Panc1 (cell line): ENCODE results near the gene SDK1. TPM values are rescaled to one million over a fixed set of nuclear protein-coding genes. Genes with fewer than 3 reads are reported as not detected.

Experiments
- ATAC-seq: fragments of 200-7000 bp; cut with Tn5 transposase; 2 replicates; pipeline ENCODE4 v1.9.1; 2020; ENCODE audit warnings: mild to moderate bottlenecking, moderate library complexity
- BruUV-seq: library from RNA; stranded (reverse); fragments of 400-500 nt; replicated peaks from 2 replicates; lab custom pipeline; 2021; lab: Mats Ljungman, UMichigan
- CTCF ChIA-PET: fragments of 300-600 bp; sonication (Branson Sonifier 250); formaldehyde crosslinking; loops from one replicate; lab custom pipeline; 2022; ENCODE audit warnings: antibody characterized with exemption; lab: Charles Lee
- POLR2A ChIA-PET: fragments of 300-600 bp; sonication (Branson Sonifier 250); formaldehyde crosslinking; loops from one replicate; lab custom pipeline; 2022; ENCODE audit warnings: antibody characterized with exemption; lab: Charles Lee
- DNase-seq: peaks from one replicate; pipeline ENCODE4 v3.0.0-alpha.2; 2010; ENCODE audit warnings: low read depth, low spot score
- H3K27ac ChIP-seq: 2 replicates; pipeline ENCODE4 v1.5.1; 2011; ENCODE audit warnings: mild to moderate bottlenecking, low read length, inconsistent platforms
- H3K27me3 ChIP-seq: fragments of 200-500 bp; sonication (Bioruptor generic); 2 replicates; pipeline ENCODE4 v1.6.0; 2014; ENCODE audit warnings: low read length, inconsistent platforms; ENCODE audit not compliant: control insufficient read depth, insufficient read depth
- H3K36me3 ChIP-seq: fragments of 200-500 bp; sonication (Bioruptor generic); 2 replicates; pipeline ENCODE4 v1.5.1; 2014; ENCODE audit warnings: inconsistent platforms, mild to moderate bottlenecking, low read length, moderate library complexity; ENCODE audit not compliant: control insufficient read depth, insufficient read depth
- H3K4me1 ChIP-seq: 2 replicates; pipeline ENCODE4 v1.5.1; 2011; ENCODE audit warnings: inconsistent platforms, mild to moderate bottlenecking, low read length, moderate library complexity; ENCODE audit not compliant: control insufficient read depth, insufficient read depth
- H3K4me3 ChIP-seq, 2 experiments: 2 replicates each; pipeline ENCODE4 v1.5.1; 2011 to 2012; ENCODE audit warnings: low read depth in 2 of 2, low read length in 2 of 2, mild to moderate bottlenecking in 2 of 2, inconsistent platforms in 1 of 2, moderate library complexity in 1 of 2
- H3K9me3 ChIP-seq: fragments of 200-500 bp; sonication (Bioruptor generic); 2 replicates; pipeline ENCODE4 v1.5.1; 2014; ENCODE audit warnings: low read depth, mild to moderate bottlenecking, inconsistent platforms, low read length, moderate library complexity; ENCODE audit not compliant: control insufficient read depth, insufficient read depth
- POLR2AphosphoS5 ChIP-seq: IDR thresholded peaks from 2 replicates; pipeline ENCODE4 v1.6.1; 2012; ENCODE audit warnings: mild to moderate bottlenecking, low read depth, low read length, moderate library complexity
- SIN3A ChIP-seq: IDR thresholded peaks from 2 replicates; pipeline ENCODE4 v1.6.1; 2012; ENCODE audit warnings: low read depth, mild to moderate bottlenecking, low read length, moderate library complexity, borderline replicate concordance; ENCODE audit not compliant: insufficient read depth
- TCF7L2 ChIP-seq: IDR thresholded peaks from 2 replicates; pipeline ENCODE4 v1.6.1; 2011; ENCODE audit warnings: mild to moderate bottlenecking, low read depth, low read length, inconsistent platforms
- in situ Hi-C: cut with HindIII; loops from 2 replicates; pipeline ENCODE4 v1.10.0; 2016; ENCODE audit warnings: low sequenced_read_pairs, low pct_unique_long_range_greater_than_20kb
- intact Hi-C: fragments of 100-400 bp; cut with micrococcal nuclease; formaldehyde crosslinking; loops from one replicate; pipeline ENCODE4 v1.10.0; 2022; ENCODE audit not compliant: unreplicated experiment
- total RNA-seq: library from RNA; stranded (reverse); gene quantifications from one replicate; pipeline ENCODE4 v1.2.1, GENCODE V29; 2021; ENCODE audit not compliant: unreplicated experiment
- TF ChIP-seq, protein P1 (sequence below), 2 experiments: IDR thresholded peaks; 2 replicates each; pipeline ENCODE4 v1.6.1; 2011 to 2012; ENCODE audit warnings: low read depth in 2 of 2, control low read depth in 1 of 2, low read length in 1 of 2, mild to moderate bottlenecking in 1 of 2, moderate library complexity in 1 of 2; ENCODE audit not compliant: insufficient read depth in 1 of 2
- TF ChIP-seq, protein P2 (sequence below): fragments of 450-650 bp; IDR thresholded peaks from 2 replicates; pipeline ENCODE4 v1.5.1; 2017; ENCODE audit warnings: mild to moderate bottlenecking

The SDK1 gene
- total RNA-seq, 1 experiment from 2014 or later = 47.4 TPM

DNA sequence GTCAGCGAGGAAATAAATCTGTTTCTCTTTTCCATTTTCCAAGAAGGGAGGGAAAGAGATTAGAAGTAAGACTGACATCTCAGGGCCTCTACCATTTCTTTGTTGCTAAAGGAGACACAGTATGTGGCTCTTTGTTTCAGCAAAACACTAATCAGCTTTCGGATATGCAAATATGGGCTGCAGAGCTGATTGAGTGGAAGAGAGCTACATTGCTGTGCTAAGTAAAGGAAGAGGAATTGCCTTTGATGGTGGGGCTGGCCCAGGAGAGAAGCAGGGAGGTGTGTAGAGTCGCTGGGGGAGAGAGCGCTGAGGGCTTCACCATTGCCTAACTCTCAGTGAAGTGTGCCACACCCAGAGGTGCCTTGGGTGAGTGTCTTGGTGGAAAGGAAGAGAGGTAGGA is 284.8 kb downstream of the SDK1 start:
- CTCF ChIA-PET = interaction anchor here (0.7 kb wide), 1 partner anchor 359 kb away, joined by 9 read pairs; no protein-coding TSS in a partner anchor
- Histone ChIP-seq H3K27me3 (no peaks in the 10 kb centered on the region), H3K36me3 (no peaks in the 10 kb centered on the region), H3K27ac (peak overlapping the region; percentile 66; the same call in 1 of the 2 replicates), H3K4me3 (no peak overlapping the region), H3K9me3 (no peaks in the 10 kb centered on the region), H3K4me1 (peaks cover 46% of the 10 kb centered on the region)
- no TSS peak for BruUV-seq
- DNase-seq (no peak), ATAC-seq (no peak)
- POLR2A ChIA-PET = no interaction called here
- in situ Hi-C loops = no loop called here
- intact Hi-C loops = no loop called here
- TF ChIP-seq, protein P1, sequence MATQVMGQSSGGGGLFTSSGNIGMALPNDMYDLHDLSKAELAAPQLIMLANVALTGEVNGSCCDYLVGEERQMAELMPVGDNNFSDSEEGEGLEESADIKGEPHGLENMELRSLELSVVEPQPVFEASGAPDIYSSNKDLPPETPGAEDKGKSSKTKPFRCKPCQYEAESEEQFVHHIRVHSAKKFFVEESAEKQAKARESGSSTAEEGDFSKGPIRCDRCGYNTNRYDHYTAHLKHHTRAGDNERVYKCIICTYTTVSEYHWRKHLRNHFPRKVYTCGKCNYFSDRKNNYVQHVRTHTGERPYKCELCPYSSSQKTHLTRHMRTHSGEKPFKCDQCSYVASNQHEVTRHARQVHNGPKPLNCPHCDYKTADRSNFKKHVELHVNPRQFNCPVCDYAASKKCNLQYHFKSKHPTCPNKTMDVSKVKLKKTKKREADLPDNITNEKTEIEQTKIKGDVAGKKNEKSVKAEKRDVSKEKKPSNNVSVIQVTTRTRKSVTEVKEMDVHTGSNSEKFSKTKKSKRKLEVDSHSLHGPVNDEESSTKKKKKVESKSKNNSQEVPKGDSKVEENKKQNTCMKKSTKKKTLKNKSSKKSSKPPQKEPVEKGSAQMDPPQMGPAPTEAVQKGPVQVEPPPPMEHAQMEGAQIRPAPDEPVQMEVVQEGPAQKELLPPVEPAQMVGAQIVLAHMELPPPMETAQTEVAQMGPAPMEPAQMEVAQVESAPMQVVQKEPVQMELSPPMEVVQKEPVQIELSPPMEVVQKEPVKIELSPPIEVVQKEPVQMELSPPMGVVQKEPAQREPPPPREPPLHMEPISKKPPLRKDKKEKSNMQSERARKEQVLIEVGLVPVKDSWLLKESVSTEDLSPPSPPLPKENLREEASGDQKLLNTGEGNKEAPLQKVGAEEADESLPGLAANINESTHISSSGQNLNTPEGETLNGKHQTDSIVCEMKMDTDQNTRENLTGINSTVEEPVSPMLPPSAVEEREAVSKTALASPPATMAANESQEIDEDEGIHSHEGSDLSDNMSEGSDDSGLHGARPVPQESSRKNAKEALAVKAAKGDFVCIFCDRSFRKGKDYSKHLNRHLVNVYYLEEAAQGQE (IDR thresholded peaks at IDR 0.05; ENCODE audit: insufficient read depth in 1 of 2, low read depth in 2 of 2, low read length in 1 of 2) = no peak
- TF ChIP-seq SIN3A (no peak), TCF7L2 (no peak), POLR2AphosphoS5 (no peak)
- TF ChIP-seq, protein P2, sequence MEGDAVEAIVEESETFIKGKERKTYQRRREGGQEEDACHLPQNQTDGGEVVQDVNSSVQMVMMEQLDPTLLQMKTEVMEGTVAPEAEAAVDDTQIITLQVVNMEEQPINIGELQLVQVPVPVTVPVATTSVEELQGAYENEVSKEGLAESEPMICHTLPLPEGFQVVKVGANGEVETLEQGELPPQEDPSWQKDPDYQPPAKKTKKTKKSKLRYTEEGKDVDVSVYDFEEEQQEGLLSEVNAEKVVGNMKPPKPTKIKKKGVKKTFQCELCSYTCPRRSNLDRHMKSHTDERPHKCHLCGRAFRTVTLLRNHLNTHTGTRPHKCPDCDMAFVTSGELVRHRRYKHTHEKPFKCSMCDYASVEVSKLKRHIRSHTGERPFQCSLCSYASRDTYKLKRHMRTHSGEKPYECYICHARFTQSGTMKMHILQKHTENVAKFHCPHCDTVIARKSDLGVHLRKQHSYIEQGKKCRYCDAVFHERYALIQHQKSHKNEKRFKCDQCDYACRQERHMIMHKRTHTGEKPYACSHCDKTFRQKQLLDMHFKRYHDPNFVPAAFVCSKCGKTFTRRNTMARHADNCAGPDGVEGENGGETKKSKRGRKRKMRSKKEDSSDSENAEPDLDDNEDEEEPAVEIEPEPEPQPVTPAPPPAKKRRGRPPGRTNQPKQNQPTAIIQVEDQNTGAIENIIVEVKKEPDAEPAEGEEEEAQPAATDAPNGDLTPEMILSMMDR = no peak

DNA sequence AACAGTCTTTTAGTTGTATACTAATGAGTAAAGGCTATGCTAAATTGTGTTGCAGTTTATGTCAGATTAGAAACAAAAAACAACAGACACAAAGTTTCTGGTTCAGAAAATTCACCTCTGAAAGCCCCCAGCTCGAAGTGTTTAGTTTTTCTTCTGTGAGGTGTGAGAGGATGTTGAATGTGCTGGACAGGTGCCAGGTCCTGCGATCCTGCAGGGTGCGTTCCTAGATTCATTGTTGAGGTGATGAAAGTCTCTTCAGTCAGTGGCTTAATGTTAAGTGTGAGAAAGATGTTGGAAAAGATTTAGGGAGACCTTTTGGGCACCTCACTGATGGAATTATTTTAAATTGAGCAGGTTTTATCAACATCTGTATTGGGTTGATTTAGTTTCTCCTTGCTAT is 287.3 kb downstream of the SDK1 start:
- TF ChIP-seq TCF7L2 (no peak), SIN3A (no peak), POLR2AphosphoS5 (no peak)
- TF ChIP-seq, protein P2 = no peak
- TF ChIP-seq, protein P1 (IDR thresholded peaks at IDR 0.05; ENCODE audit: insufficient read depth in 1 of 2, low read depth in 2 of 2, low read length in 1 of 2) = no peak
- no TSS peak for BruUV-seq
- DNase-seq = no peak
- Histone ChIP-seq H3K27me3 (no peaks in the 10 kb centered on the region), H3K36me3 (no peaks in the 10 kb centered on the region), H3K9me3 (no peaks in the 10 kb centered on the region), H3K4me3 (no peak overlapping the region), H3K27ac (peak overlapping the region; percentile 98), H3K4me1 (peaks cover 50% of the 10 kb centered on the region)
- intact Hi-C loops (no loop called here), in situ Hi-C loops (no loop called here)
- ChIA-PET POLR2A (interaction anchor here (0.5 kb wide), 1 partner anchor 760 kb away, joined by 5 read pairs; no protein-coding TSS in a partner anchor), CTCF (no interaction called here)
- no peak for ATAC-seq
